Skeletal muscle satellite cell (primary cell): ENCODE results near the gene KIAA1671.
"Not testable (repeated sequence)": the region's sequence is repeated elsewhere in the genome, so short reads cannot be mapped to it uniquely, and the experiment has no call there.

ENCODE experiments used
- H3K27me3 ChIP-seq: 2 replicates; pipeline ENCODE4 v1.7.0; 2013; ENCODE audit warnings: low read length; ENCODE audit not compliant: control insufficient read depth, insufficient read depth
- H3K36me3 ChIP-seq: 2 replicates; pipeline ENCODE4 v1.7.0; 2013; ENCODE audit warnings: mild to moderate bottlenecking, control low read depth, low read length; ENCODE audit not compliant: insufficient read depth
- H3K4me1 ChIP-seq: 2 replicates; pipeline ENCODE4 v1.7.0; 2013; ENCODE audit warnings: low read length; ENCODE audit not compliant: control insufficient read depth, insufficient read depth
- H3K4me2 ChIP-seq: 2 replicates; pipeline ENCODE4 v1.7.0; 2013; ENCODE audit warnings: mild to moderate bottlenecking, low read length
- H3K4me3 ChIP-seq: 2 replicates; pipeline ENCODE4 v1.7.0; 2013; ENCODE audit warnings: low read length
- H3K9ac ChIP-seq: 2 replicates; pipeline ENCODE4 v1.7.0; 2013; ENCODE audit warnings: mild to moderate bottlenecking, low read depth, low read length, moderate library complexity
- H3K9me3 ChIP-seq: replicated peaks from 2 replicates; pipeline ENCODE4 v1.7.0; 2013; ENCODE audit warnings: mild to moderate bottlenecking, control low read depth, low read length

The KIAA1671 gene

DNA sequence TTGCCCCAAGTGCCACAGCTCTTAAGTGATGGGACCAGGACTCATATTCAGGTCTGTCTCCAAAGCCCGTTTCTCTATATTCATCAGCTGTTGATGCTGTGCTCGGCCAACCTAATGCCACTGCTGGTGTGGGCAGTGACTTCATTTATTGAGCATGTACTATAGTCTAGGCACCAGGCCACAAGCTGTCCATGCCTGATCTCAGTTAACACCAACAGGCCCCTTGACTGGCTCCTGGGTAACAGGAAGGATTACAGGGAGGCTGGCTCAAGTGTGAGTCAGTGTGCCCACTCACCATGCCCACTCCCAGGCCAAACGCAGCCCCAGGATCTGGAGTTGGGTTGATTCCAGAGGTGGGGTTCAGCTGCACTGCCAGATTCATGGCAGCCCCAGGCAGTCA, 258.3 kb downstream of the KIAA1671 start:
- Histone ChIP-seq H3K4me3 (no peak overlapping the region), H3K9ac (no peak overlapping the region), H3K4me1 (no peaks in the 10 kb centered on the region), H3K36me3 (no peaks in the 10 kb centered on the region), H3K27me3 (no peaks in the 10 kb centered on the region), H3K9me3 (no peaks in the 10 kb centered on the region), H3K4me2 (no peak overlapping the region)

DNA sequence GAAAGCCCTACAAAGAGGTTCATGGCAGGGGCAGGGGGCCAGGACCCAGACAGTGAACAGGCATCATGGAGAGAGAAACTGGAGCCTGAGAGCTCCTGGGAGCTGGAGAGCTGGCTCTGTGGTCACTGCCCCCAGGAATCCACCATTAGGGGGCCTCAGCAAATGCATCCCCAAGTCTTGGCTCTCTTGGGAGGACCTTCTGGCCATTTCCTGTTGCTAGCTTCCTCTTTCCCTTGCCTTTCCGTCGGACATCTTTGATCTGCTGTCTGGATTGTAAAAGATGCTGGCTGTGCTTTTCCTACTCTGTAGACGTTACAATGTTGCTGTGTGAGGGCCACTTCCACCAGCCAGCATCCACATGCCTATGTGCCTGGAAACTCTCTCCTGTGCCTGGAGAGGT, 259.8 kb downstream of the KIAA1671 start:
- Histone ChIP-seq H3K36me3 (no peaks in the 10 kb centered on the region), H3K9ac (no peak overlapping the region), H3K4me1 (no peaks in the 10 kb centered on the region), H3K27me3 (peaks cover 4% of the 10 kb centered on the region), H3K9me3 (no peaks in the 10 kb centered on the region), H3K4me3 (no peak overlapping the region), H3K4me2 (no peak overlapping the region)

DNA sequence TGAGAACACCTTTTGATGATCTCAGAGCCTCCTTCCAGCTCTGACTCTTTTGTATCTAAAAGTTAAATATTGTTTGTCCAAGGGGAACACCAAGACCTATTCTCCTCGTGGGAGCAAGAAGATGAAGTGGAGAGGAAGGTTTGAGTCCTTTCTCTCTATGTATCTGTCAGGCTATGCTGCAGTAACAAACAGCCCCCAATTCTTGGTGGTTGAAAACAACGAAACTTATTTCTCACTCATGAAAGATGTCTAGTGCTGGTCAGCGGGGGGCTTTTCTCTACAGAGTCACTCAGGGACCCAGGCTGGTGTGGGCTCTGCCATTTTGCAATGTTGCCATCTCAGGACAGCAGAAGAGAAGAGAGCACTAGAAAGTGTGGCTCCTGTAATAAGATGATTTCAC, 260.7 kb downstream of the KIAA1671 start:
- H3K4me1 ChIP-seq, result no peaks in the 10 kb centered on the region
- peaks cover 4% of the 10 kb centered on the region for H3K27me3 ChIP-seq
- no peaks in the 10 kb centered on the region for H3K9me3 ChIP-seq
- no peak overlapping the region for H3K9ac ChIP-seq
- no peak overlapping the region for H3K4me2 ChIP-seq
- no peak overlapping the region for H3K4me3 ChIP-seq
- H3K36me3 ChIP-seq, result no peaks in the 10 kb centered on the region

GRCh38 chr22:25216230-25216629, 263.7 kb downstream of the KIAA1671 start:
- no peaks in the 10 kb centered on the region for H3K4me1 ChIP-seq
- H3K27me3 ChIP-seq, result peaks cover 10% of the 10 kb centered on the region
- no peak overlapping the region for H3K9ac ChIP-seq
- H3K4me3 ChIP-seq, result no peak overlapping the region
- H3K36me3 ChIP-seq, result no peaks in the 10 kb centered on the region
- H3K9me3 ChIP-seq, result no peaks in the 10 kb centered on the region
- H3K4me2 ChIP-seq, result no peak overlapping the region

DNA sequence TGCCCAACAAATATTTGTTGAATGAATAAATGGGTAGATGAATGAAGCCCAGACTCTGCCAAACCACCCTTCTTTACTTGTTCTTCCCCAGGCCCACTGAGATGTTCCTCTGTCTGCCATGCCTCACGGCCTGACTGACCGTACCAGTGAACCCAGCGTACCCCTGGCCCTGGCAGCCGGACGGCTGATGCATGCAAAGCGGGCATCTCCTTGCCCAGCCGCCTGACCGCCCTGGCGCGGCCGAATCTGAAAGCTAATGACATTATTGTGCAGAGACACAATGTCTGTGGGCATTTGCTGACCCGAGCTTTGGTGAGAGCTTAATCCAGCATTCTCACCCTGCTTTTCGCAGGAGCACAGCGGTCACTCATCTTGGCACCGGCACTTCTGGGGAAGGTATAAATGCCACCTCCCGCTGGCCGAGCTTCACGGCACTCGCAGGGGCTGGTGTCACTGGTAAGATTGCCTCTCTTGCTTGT, 266.7 kb downstream of the KIAA1671 start, which contains the start of gene CRYBB2:
CRYBB2 (plus strand) TSS at position 429 of the 479 bp plus-strand sequence. CDS start 1,791 bp downstream, outside the sequence.
- Histone ChIP-seq H3K9ac (no peak within 1 kb of the TSS), H3K4me3 (no peak within 1 kb of the TSS), H3K27me3 (peaks cover 19% of the 10 kb centered on the region), H3K4me1 (no peaks in the 10 kb centered on the region), H3K9me3 (no peaks in the 10 kb centered on the region), H3K36me3 (no peaks in the 10 kb centered on the region), H3K4me2 (no peak within 1 kb of the TSS)

DNA sequence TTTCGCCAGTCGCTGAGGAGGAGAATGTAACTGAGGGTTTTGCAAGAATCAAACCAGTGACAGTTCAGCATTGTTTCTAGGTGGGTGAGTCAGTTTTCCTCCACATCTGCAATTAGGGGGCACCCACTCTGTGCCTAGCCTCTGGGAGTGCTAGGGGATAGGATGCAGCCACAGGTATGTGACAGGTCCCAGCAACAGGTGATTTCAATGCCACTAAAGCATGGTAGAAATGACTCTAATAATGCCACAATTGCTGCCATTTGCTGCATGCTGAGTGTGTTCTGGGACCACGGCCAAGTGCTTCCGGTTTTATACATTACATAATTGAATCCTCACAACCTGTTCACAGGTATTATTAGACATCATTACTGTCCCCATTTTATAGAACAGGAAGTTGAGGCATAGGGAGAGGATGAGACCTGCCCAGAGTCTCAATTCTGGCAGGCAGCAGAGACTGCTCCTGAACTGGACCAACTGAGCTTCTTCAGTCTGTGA, 267.5 kb downstream of the KIAA1671 start:
- Histone ChIP-seq H3K36me3 (no peaks in the 10 kb centered on the region), H3K4me1 (no peaks in the 10 kb centered on the region), H3K9me3 (no peaks in the 10 kb centered on the region), H3K4me2 (no peak overlapping the region), H3K9ac (no peak overlapping the region), H3K27me3 (peaks cover 25% of the 10 kb centered on the region), H3K4me3 (no peak overlapping the region)

- H3K4me2 ChIP-seq, result no peak overlapping the region
- H3K9me3 ChIP-seq, result no peaks in the 10 kb centered on the region
- no peaks in the 10 kb centered on the region for H3K4me1 ChIP-seq
- no peaks in the 10 kb centered on the region for H3K36me3 ChIP-seq
- H3K4me3 ChIP-seq, result no peak overlapping the region
- no peak overlapping the region for H3K9ac ChIP-seq
- peaks cover 32% of the 10 kb centered on the region for H3K27me3 ChIP-seq
Observed at GRCh38 chr22:25221790-25222189, 269.3 kb downstream of the KIAA1671 start.

DNA sequence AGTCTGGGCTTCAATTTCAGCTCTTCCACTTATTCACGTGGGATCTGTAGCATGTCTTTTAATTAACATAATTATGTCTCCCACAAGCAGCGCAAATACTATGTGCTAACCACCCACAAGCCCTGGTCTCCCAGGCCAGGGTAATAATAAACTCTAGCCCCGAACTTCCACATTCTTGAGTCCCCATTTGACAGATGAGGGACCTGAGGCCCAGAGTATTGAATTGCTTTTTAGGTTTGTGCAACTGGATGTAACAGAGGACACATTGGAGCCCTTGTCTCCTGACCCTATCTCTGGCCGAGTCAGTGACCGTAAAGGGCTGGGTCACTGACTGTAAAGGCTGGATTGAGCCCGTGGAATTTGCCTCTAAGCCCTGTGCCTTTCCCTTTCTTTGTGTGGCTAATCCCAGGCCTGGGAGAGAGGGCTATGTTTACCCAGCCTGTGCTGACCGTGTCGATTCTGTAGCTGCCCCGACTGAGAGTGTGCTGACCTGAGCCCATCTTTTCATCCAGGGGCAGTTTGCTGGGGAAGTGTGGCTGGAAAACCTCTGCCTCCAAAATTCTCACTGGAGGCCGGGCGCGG, 270.8 kb downstream of the KIAA1671 start:
- H3K4me1 ChIP-seq, result no peaks in the 10 kb centered on the region
- no peak overlapping the region for H3K9ac ChIP-seq
- H3K27me3 ChIP-seq, result peaks cover 32% of the 10 kb centered on the region
- no peak overlapping the region for H3K4me3 ChIP-seq
- no peak overlapping the region for H3K4me2 ChIP-seq
- no peaks in the 10 kb centered on the region for H3K9me3 ChIP-seq
- no peaks in the 10 kb centered on the region for H3K36me3 ChIP-seq

DNA sequence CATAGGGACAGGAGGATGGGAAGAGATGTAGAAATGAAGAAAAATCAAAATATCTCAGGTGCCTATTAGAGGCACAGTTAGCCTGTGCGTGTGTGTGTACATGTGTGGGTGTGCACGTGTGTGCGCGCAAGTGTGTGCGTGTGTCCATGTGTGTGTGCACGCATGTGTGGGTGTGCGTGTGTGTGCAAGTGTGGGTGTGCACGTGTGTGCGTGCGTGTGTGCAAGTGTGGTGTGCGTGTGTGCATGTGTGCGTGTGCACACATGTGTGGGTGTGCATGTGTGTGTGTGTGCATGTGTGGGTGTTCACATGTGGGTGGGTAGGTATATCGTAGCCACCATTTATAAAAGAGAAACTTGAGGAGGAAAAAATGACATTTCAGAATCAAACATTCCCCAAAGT, 276.3 kb downstream of the KIAA1671 start:
- Histone ChIP-seq H3K36me3 (no peaks in the 10 kb centered on the region), H3K4me2 (no peak overlapping the region), H3K9me3 (no peaks in the 10 kb centered on the region), H3K4me3 (no peak overlapping the region), H3K4me1 (no peaks in the 10 kb centered on the region), H3K27me3 (peaks cover 23% of the 10 kb centered on the region), H3K9ac (no peak overlapping the region)

DNA sequence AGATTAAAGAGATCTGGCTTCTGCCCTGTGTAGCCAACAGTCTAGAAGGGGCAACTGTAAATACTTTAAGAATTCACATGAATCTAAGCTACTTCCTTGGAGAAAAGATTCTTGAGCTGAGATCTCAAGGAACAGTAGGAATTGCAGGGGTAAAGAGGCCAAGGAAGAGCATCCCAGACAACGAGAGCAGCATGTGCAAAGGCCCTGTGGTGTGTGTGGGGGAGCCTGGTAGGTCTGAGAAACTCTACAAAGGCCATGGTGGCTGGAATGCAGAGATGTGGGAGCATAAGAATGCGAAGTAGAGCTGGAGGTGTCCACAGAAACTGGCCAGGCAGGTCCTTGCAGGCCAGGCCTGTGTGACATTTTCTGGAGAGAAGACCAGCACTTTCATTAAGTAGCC, 278.2 kb downstream of the KIAA1671 start:
- not testable (repeated sequence) for H3K4me1 ChIP-seq, H3K27me3 ChIP-seq

GRCh38 chr22:25232301-25232700, 279.8 kb downstream of the KIAA1671 start:
- Histone ChIP-seq H3K27me3 (peaks cover 10% of the 10 kb centered on the region), H3K9ac (no peak overlapping the region), H3K4me3 (no peak overlapping the region), H3K36me3 (no peaks in the 10 kb centered on the region), H3K4me1 (no peaks in the 10 kb centered on the region), H3K4me2 (no peak overlapping the region), H3K9me3 (no peaks in the 10 kb centered on the region)

More for the DNA sequence above, 278.2 kb downstream of the KIAA1671 start:
- not testable (repeated sequence) for H3K9me3 ChIP-seq, H3K9ac ChIP-seq, H3K36me3 ChIP-seq, H3K4me3 ChIP-seq, H3K4me2 ChIP-seq

DNA sequence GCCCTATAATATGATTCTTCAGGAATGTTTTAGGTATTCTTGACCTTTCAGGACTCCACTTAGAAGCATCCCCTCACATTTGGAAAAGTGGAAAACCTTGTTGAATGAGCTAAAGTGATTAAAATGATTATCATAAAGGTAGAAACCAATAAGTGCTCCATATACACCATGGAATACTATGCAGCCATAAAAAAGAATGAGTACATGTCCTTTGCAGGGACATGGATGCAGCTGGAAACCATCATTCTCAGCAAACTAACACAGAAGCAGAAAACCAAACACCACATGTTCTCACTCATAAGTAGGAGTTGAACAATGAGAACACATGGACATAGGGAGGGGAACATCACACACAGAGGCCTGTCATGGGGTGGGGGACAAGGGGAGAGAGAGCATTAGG, 281.2 kb downstream of the KIAA1671 start:
- H3K4me1 ChIP-seq, H3K9me3 ChIP-seq, H3K4me2 ChIP-seq, H3K4me3 ChIP-seq, H3K36me3 ChIP-seq, H3K9ac ChIP-seq: not testable (repeated sequence)
- peaks cover 11% of the 10 kb centered on the region for H3K27me3 ChIP-seq
